Stimulated activated CD4-positive, alpha-beta T cell treated with anti-CD3 and anti-CD28 coated beads, Interleukin-12 subunit alpha, Interleukin-12 subunit beta, amount 100 ng/mL, for 48 hours (primary cell): ENCODE data around the gene PTOV1.
A peak's percentile ranks its signal among the peaks of the same experiment; 100 is the strongest.

Experiments
- DNase-seq, 3 donors: peaks; one replicate each; pipeline ENCODE4 v3.0.0-alpha.2; 2020; ENCODE audit warnings: low read depth in 2 of 3, low spot score in 1 of 3

The PTOV1 gene

GRCh38 chr19:49873129-49873521 lies 22.2 kb downstream of the PTOV1 start:
- no peak for DNase-seq

DNA sequence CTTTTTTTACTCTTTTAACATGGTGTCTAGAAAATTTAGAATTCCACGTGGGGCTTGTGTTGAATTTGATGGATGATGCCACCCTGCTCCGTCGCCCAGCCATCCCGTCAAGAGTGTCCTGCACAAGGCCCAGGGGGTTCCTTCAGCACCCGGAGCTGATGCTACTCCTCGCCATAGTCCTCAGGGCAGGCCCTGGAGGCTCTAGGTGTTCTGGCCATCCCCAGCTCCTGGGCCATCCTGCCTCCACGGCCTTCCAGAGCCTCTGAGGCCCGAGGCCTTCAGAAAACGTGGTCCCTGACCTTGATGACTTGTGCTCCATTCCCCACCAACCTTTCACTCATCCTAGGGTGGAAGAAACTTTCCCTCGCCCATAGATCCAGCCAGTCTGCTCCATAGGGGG lies 22.9 kb downstream of the PTOV1 start:
- DNase-seq, result no peak

GRCh38 chr19:49874503-49875157 lies 23.7 kb downstream of the PTOV1 start:
- no peak for DNase-seq

DNA sequence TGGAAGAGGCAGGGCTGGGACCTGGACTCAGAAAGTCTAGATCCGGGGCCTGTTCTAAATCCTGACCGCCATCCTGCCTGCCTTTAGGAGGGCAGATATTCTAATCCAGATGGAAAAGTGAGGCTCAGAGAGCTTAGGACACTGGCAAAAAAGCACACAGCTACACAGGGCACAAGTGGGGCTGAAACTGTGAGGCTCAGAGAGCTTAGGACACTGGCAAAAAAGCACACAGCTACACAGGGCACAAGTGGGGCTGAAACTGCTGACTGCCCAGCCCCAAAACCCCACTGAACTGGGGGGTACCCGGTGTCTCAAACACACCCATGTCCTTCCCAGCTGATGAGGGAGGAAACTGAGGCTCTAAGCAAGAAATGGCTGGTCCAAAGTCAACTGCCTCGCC lies 24.2 kb downstream of the PTOV1 start:
- no peak for DNase-seq

GRCh38 chr19:49875857-49876421 lies 25.0 kb downstream of the PTOV1 start:
- DNase-seq, result peak in 1 of 3 donors; percentile 32

DNA sequence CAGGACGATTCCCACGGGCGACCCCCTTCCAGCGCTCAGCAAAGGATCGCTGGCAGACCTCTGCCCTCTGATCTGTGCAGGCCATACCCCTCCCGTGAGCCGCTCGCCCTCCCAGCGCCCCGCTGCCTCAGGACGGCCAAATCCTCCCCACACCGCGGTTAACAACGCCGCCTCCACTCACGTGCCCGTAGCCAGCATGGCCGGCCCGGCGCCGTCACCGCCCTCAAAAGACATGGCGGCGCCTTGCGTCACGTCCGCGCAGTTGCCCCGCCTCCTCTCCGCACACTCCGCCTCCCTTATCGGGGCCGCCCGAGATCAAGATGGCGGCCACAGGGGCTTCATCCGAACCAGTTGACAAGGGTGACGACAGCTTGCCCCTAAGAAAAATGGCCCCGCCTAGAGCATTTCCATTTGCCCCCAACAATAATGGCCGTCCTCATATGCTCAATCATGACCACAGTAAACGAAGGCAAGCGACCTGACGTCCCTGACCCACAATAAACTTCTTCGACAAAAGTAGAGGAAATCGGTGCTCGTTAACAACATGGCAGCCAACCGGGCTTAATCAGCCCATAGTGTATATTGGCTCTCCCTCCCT lies 25.6 kb downstream of the PTOV1 start:
- peak; percentile 95 to 97 (median 97) for DNase-seq

- peak; percentile 94 to 98 (median 98) for DNase-seq
Observed at GRCh38 chr19:49877020-49877878, 26.3 kb downstream of the PTOV1 start, which contains the start of the genes AKT1S1 and TBC1D17. TSS of gene AKT1S1 (minus strand) at chr19:49877355. CDS start at chr19:49873295, 4,060 bp downstream. TSS of gene TBC1D17 (plus strand) at chr19:49877702. CDS start at chr19:49877724, 22 bp downstream.

GRCh38 chr19:49877879-49878743 lies 27.2 kb downstream of the PTOV1 start:
- DNase-seq, result peak; percentile 98 to 99 (median 98)

DNA sequence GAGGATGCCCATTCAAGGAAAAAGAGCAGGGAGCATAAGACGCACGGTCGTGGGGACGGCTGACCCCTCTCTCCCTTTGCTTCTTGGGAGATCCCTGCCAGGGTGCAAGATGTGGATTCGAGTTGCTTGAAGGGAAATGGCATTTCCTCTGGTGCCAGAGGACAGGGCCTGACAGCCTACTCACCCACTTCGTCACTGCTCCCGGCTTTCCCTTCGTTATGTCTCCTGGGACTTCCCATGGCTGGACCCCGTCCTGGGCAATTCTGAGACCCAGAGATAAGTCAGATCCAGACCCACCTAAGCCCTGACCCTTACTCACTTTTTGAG lies 27.7 kb downstream of the PTOV1 start:
- DNase-seq, result no peak

DNA sequence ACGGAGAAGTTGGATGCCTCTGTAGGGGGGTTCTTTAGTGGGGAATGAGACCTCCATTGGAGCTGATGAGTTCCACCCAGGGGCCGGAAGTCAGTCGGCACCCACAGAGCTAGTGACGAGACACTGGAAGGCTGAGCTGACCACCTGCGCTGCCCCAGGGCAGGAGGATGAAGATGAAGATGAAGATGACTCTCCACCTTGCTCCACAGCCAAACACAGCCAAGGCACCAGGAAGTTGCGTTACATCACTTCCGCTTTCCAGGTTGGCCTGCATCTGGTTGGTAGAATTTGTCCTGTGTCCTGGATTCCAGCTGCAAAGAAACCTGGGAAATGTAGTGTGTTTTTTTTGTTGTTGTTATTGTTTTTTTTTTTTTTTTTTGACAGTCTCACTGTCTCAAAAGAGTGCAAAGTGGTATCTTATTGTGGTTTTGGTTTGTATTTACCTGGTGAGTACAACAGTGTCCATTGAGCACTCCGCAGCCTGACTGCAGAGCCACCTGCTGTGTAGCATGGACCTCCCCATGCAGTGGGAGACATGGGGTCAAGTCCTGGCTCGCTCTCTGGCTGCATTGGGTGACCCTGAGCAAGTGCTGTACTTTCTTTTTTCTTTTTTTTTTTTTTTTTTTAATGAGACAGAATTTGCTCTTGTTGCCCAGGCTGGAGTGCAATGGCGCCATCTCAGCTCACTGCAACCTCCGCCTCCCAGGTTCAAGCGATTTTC lies 28.4 kb downstream of the PTOV1 start:
- DNase-seq, result no peak

DNA sequence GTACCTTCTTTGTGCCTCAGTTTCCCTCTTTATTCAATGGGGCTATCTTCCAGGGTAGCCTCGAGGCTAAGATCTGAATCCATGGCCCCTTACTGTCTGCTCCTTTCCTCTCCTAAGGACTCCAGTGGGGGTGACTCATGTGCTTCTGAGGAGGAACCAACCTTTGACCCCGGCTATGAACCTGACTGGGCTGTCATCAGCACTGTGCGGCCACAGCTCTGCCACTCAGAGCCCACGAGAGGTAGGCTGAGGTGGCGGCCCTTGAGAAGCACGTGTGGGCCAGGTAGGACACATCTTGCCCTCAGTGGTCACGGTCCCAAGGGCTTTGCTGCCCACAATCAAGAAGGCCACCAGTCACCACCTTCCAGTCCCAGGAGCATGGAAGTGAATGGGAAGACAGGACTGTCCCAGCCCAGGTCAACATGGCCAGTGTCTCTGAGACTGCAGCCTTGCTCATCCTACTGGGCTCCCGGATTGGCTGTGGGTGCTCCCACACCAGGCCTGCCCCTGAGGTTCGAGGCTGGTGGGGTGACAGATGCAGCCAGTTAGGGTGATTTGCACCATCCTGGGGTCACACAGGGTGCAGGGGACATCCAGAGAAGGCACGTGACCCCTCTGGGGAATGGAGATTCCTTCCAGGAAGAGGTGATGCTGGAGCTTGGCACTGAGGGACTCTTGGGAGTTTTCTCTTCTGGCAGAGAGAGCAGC lies 29.4 kb downstream of the PTOV1 start:
- no peak for DNase-seq

- no peak for DNase-seq
Observed at GRCh38 chr19:49881186-49881585, 30.2 kb downstream of the PTOV1 start.

GRCh38 chr19:49881672-49882394 lies 30.9 kb downstream of the PTOV1 start:
- DNase-seq, result no peak

GRCh38 chr19:49882643-49883042 lies 31.7 kb downstream of the PTOV1 start:
- no peak for DNase-seq

GRCh38 chr19:49883094-49883493 lies 32.1 kb downstream of the PTOV1 start:
- no peak for DNase-seq

- DNase-seq, result no peak
Observed at GRCh38 chr19:49884109-49884508, 33.1 kb downstream of the PTOV1 start.

DNA sequence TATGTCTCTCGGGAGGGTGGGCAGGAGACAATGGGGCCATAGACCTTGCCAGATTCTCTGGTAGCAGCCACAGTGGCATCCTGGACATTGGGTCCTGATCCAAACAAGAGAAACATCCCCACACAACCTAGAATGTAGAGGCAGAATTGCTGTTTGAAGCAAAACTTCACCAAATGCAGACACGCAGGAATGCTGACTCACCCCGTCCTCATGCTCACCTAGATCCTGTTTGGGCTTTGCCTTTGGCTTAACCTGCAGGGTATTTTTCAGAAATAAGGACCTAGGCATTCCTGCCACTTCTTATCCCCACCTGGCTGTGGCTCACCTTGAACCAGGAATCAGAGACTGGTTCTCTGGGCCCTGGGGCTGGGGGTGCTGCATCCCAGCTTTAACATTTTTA lies 33.8 kb downstream of the PTOV1 start:
- no peak for DNase-seq

GRCh38 chr19:49887037-49887664 lies 36.2 kb downstream of the PTOV1 start:
- DNase-seq, result no peak
